Neural cell (in vitro differentiated cells): ENCODE measurements around the gene CHRDL2.

Source experiments
- CTCF ChIP-seq: fragments of 450-650 bp; IDR thresholded peaks from 2 replicates; pipeline ENCODE4 v1.5.1; 2014; ENCODE audit warnings: antibody characterized with exemption, mild to moderate bottlenecking, moderate library complexity; ENCODE audit not compliant: poor library complexity, severe bottlenecking
- EZH2 ChIP-seq: fragments of 200-600, 300-800 bp; shearing (Covaris generic), sonication (generic); IDR thresholded peaks from 2 replicates; pipeline ENCODE4 v1.6.1; 2014; ENCODE audit warnings: antibody characterized with exemption, low read length, borderline replicate concordance, mild to moderate bottlenecking; ENCODE audit not compliant: insufficient read depth, poor library complexity, severe bottlenecking

DNA sequence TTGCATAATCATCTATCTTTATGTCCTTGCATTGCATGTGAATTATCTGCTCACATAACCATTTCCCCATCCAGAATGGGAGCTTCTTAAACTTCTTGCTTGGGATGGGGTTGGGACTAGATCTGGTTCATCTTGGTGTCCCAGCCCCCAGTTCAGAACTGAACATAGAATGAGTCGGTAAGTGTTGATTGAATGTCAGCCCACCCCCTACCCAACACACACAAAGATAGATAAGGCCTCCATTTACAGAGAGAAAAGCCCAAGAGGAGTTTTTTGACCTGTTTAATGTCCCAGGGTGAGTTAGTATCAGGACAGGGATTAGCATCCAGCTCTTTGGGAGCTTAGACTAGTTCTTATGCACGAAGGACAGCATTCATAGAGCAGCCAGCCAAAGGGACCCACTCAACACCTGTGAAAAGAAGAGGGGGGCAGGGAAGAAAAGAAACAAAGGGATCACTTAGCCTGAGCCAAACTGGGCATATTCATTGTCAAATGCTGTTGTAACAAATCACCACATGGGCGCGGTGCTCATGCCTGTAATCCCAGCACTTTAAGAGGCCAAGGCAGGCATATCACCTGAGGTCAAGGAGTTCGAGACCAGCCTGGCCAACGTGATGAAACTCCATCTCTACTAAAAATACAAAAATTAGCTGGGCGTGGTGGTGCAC, 57.4 kb downstream of the CHRDL2 start:
- TF ChIP-seq CTCF, result no peak
- TF ChIP-seq EZH2, result no peak
